ENCODE data around the gene ZCCHC8.

GRCh38 chr12:122538496-122538895 is 37.8 kb upstream of the ZCCHC8 start:
- TF ChIP-seq, protein P1, sequence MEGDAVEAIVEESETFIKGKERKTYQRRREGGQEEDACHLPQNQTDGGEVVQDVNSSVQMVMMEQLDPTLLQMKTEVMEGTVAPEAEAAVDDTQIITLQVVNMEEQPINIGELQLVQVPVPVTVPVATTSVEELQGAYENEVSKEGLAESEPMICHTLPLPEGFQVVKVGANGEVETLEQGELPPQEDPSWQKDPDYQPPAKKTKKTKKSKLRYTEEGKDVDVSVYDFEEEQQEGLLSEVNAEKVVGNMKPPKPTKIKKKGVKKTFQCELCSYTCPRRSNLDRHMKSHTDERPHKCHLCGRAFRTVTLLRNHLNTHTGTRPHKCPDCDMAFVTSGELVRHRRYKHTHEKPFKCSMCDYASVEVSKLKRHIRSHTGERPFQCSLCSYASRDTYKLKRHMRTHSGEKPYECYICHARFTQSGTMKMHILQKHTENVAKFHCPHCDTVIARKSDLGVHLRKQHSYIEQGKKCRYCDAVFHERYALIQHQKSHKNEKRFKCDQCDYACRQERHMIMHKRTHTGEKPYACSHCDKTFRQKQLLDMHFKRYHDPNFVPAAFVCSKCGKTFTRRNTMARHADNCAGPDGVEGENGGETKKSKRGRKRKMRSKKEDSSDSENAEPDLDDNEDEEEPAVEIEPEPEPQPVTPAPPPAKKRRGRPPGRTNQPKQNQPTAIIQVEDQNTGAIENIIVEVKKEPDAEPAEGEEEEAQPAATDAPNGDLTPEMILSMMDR (conservative IDR thresholded peaks at IDR 0.05; ENCODE audit: low read depth, low read length), result no peak
- TF ChIP-seq POLR2A (IDR thresholded peaks at IDR 0.05; ENCODE audit: low read depth, low read length) (no peak), FOS (IDR thresholded peaks at IDR 0.05; ENCODE audit: low read depth, low read length) (no peak), BHLHE40 (IDR thresholded peaks at IDR 0.05; ENCODE audit: low read depth, low read length) (no peak), SMC3 (IDR thresholded peaks at IDR 0.05; ENCODE audit: low read depth, low read length) (no peak)

Data from IMR-90 (cell line).